ENCODE data around the gene STOML1.

Gene STOML1

DNA sequence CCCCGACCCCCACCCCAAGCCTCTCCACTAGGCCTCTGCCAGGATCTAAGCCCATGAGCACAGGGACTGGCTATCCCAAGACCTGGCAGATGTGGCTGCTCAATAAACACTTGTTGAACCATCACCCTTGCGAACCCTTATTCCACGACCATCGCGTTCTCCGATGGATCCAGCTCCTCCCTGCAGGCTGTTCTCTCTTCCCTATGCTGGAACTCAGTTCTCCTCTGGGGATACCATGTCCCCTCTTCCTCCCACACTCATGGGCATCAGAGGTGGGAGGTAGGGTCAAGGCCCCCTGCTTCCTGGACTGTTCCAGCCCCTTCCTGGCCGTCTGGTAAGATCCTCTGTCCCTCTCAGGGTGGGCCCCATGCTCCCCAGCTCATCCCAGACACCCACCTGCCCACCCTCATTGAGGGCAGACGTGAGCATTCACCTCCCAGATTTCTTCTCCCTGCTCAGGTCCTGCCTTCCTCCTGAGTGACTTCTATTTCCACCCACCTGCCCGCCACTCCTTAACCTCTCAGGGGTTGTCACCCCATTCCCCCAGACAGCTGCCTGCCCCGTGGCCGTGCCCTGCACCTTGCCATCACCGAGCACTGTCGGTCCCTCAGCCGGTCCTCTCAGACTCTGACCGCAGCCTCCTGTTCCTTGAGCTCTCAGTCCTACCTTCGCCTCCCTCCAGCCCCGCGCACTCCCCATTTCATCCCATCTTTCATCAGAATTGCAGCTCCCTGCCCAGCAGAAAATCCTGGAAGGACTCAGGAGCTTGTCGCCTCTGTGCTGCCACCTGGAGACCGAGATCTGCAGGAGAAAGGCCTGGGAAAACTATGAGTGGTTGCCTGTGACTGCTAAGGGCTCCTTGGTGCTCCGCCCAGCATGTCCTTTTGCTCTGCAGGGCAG lies 44.4 kb upstream of the STOML1 start:
- no peak for TF ChIP-seq FOXP2 (optimal IDR thresholded peaks at IDR 0.05; ENCODE audit: control extremely low read depth, extremely low read length, insufficient read depth)
- no peak for TF ChIP-seq POLR2AphosphoS5 (IDR thresholded peaks at IDR 0.05; ENCODE audit: borderline replicate concordance, low read depth, low read length)
- no peak for TF ChIP-seq EZH2 (IDR thresholded peaks at IDR 0.05)
- no peak overlapping the region for H3K27ac ChIP-seq

DNA sequence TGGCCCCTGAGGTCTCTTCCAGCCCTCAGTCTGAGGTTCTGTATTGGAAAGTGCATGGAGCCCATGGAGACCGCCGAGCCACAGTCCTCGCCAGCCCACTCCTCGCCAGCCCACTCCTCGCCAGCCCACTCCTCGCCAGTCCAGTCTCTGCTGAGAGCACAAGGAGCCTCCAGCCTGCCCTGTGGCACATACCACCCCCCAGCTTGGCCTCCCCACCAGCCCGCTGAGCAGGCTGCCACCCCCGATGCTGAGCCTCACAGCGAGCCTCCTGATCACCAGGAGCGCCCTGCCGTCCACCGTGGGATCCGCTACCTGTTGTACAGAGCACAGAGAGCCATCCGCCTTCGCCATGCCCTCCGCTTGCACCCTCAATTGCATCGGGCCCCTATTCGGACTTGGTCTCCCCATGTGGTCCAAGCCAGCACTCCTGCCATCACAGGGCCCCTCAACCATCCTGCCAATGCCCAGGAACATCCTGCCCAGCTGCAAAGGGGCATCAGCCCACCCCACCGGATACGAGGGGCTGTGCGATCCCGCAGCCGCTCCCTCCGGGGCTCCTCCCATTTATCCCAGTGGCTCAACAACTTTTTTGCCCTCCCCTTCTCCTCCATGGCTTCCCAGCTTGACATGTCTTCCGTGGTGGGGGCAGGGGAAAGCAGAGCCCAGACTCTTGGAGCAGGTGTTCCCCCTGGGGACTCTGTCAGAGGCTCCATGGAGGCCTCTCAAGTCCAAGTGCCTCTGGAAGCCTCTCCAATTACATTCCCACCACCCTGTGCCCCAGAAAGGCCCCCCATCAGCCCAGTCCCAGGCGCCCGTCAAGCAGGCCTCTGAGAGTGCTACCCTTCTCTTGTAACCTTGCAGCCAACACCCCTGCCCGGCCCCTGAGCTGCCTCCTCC lies 43.3 kb upstream of the STOML1 start:
- no peaks in the 10 kb centered on the region for H3K9me3 ChIP-seq (ENCODE audit: low read depth, low read length)
- TF ChIP-seq POLR2AphosphoS5 (IDR thresholded peaks at IDR 0.05; ENCODE audit: borderline replicate concordance, low read depth, low read length) (no peak), FOXP2 (optimal IDR thresholded peaks at IDR 0.05; ENCODE audit: control extremely low read depth, extremely low read length, insufficient read depth) (no peak), EZH2 (IDR thresholded peaks at IDR 0.05) (no peak)
- no peaks in the 10 kb centered on the region for H3K36me3 ChIP-seq (ENCODE audit: insufficient read depth, low read length)
- no peak overlapping the region for H3K27ac ChIP-seq
- DNase-seq (ENCODE audit: low read depth, low spot score) = no peak
- H3K4me3 ChIP-seq = no peak overlapping the region
- no peak overlapping the region for H3K9ac ChIP-seq (ENCODE audit: insufficient read length)

More for the DNA sequence above, 44.4 kb upstream of the STOML1 start:
- Histone ChIP-seq H3K9ac (ENCODE audit: insufficient read length) (no peak overlapping the region), H3K36me3 (ENCODE audit: insufficient read depth, low read length) (no peaks in the 10 kb centered on the region), H3K9me3 (ENCODE audit: low read depth, low read length) (no peaks in the 10 kb centered on the region), H3K4me3 (no peak overlapping the region)
- DNase-seq (ENCODE audit: low read depth, low spot score) = no peak

DNA sequence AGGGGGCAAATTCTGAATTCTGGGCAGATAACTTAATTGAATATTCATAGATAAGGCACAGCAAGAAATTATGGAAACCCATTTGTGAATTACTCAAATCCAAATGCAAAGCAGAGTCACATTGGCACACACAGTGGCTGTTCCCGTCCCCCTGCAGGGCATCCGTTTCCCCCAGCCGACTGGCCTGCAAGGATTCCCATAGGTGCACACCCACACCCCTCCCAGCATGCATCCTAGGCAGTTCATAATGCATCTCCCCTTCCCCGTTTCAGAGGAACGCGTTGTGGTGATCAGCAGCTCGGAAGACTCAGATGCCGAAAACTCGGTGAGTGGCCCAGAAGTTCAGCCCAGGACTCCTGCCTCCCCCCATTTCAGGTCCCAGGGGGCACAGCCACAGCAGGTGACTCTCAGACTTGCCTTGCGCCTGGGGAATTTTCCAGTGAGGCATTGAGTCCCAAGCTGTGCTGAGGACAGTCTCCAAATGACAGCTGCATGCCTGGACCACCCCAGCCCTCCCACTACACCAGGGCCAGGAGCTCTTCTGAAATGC lies 42.2 kb upstream of the STOML1 start:
- H3K27ac ChIP-seq = no peak overlapping the region
- H3K36me3 ChIP-seq (ENCODE audit: insufficient read depth, low read length) = no peaks in the 10 kb centered on the region
- TF ChIP-seq POLR2AphosphoS5 (IDR thresholded peaks at IDR 0.05; ENCODE audit: borderline replicate concordance, low read depth, low read length) (no peak), FOXP2 (optimal IDR thresholded peaks at IDR 0.05; ENCODE audit: control extremely low read depth, extremely low read length, insufficient read depth) (no peak), EZH2 (IDR thresholded peaks at IDR 0.05) (no peak)
- H3K4me3 ChIP-seq = no peak overlapping the region
- no peak for DNase-seq (ENCODE audit: low read depth, low spot score)
- no peak overlapping the region for H3K9ac ChIP-seq (ENCODE audit: insufficient read length)
- H3K9me3 ChIP-seq (ENCODE audit: low read depth, low read length) = no peaks in the 10 kb centered on the region

DNA sequence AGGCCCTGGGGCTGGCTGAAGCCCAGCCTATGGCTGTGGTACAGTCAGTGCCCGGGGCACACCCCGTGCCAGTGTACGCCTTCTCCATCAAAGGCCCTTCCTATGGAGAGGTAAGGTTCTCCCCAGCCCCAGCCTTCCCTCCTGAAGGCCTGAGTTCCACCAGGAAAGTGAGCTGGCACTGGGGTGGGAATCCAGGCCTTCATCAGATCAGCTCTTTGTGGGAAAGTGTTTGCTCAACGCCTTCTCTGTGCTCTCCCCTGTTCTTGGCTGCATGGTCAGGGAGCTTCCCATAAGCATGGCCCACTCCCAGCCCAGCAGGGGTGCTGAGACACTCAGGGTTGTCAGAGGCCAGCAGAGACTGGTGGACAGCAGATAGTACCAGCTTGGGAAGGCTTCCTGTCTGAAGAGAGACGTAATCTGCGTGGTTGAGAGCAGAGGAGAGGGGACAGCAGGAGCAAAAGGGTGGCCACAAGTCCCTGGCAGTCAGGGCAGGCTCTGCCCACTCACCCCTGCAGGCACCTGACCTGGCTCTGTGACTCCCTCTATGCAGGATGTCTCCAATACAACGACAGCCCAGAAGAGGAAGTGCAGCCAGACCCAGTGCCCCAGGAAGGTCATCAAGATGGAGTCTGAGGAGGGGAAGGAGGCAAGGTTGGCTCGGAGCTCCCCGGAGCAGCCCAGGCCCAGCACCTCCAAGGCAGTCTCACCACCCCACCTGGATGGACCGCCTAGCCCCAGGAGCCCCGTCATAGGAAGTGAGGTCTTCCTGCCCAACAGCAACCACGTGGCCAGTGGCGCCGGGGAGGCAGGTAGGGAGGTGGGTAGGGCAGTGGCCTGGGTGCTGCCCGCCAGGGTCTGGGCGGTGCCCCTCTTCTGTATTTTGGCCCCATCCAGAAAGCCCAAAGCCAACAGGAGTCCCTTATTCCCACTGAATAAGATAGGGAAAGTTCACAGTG lies 40.8 kb upstream of the STOML1 start:
- H3K27ac ChIP-seq = no peak overlapping the region
- no peak overlapping the region for H3K4me3 ChIP-seq
- H3K36me3 ChIP-seq (ENCODE audit: insufficient read depth, low read length) = no peaks in the 10 kb centered on the region
- DNase-seq (ENCODE audit: low read depth, low spot score) = no peak
- no peak for TF ChIP-seq FOXP2 (optimal IDR thresholded peaks at IDR 0.05; ENCODE audit: control extremely low read depth, extremely low read length, insufficient read depth)
- no peak for TF ChIP-seq EZH2 (IDR thresholded peaks at IDR 0.05)
- TF ChIP-seq POLR2AphosphoS5 (IDR thresholded peaks at IDR 0.05; ENCODE audit: borderline replicate concordance, low read depth, low read length) = no peak
- no peak overlapping the region for H3K9ac ChIP-seq (ENCODE audit: insufficient read length)
- H3K9me3 ChIP-seq (ENCODE audit: low read depth, low read length) = no peaks in the 10 kb centered on the region

DNA sequence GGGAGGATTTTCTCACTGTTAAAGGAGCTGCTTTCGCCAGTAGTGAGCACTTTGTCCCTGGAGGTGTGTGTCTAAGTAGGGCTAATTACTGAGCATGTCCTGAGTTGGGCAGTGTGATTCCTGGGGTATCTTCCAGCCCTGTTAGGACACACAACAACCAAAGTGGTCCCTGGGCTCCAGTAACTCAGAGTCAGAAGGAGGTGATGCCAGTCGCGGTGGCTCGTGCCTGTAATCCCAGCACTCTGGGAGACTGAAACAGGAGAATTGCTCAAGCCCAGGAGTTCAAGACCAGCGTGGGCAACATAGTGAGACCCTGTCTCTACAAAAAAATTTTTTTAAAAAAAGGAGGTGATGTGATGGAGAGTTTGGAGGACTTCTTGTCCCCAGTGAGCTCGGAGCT lies 40.0 kb upstream of the STOML1 start:
- no peak for TF ChIP-seq POLR2AphosphoS5 (IDR thresholded peaks at IDR 0.05; ENCODE audit: borderline replicate concordance, low read depth, low read length)
- TF ChIP-seq FOXP2 (optimal IDR thresholded peaks at IDR 0.05; ENCODE audit: control extremely low read depth, extremely low read length, insufficient read depth) = no peak
- TF ChIP-seq EZH2 (IDR thresholded peaks at IDR 0.05) = no peak
- Histone ChIP-seq H3K27ac (no peak overlapping the region), H3K36me3 (ENCODE audit: insufficient read depth, low read length) (no peaks in the 10 kb centered on the region), H3K9me3 (ENCODE audit: low read depth, low read length) (no peaks in the 10 kb centered on the region), H3K4me3 (no peak overlapping the region), H3K9ac (ENCODE audit: insufficient read length) (no peak overlapping the region)
- no peak for DNase-seq (ENCODE audit: low read depth, low spot score)

DNA sequence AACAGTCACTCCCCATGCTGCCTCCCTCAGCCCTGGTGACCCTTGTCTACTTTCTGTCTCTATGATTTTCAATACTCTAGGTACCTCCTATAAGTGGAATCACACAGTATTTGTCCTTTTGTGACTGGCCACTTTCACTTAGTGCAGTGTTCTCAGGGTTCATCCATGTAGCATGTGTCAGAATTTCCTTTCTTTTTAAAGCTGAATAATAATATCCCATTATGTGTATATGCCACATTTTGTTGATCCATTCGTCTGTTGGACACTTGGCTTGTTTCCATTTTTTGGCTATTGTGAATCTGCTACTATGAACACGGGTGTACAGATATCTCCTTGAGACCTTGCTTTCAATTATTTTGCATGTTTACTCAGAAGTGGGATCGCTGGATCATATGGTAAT lies 36.6 kb upstream of the STOML1 start:
- no peak for TF ChIP-seq POLR2AphosphoS5 (IDR thresholded peaks at IDR 0.05; ENCODE audit: borderline replicate concordance, low read depth, low read length)
- TF ChIP-seq EZH2 (IDR thresholded peaks at IDR 0.05) = no peak
- TF ChIP-seq FOXP2 (optimal IDR thresholded peaks at IDR 0.05; ENCODE audit: control extremely low read depth, extremely low read length, insufficient read depth) = no peak
- H3K36me3 ChIP-seq (ENCODE audit: insufficient read depth, low read length) = no peaks in the 10 kb centered on the region; the same call in 1 of the 2 replicates
- DNase-seq (ENCODE audit: low read depth, low spot score) = no peak
- H3K9me3 ChIP-seq (ENCODE audit: low read depth, low read length) = no peaks in the 10 kb centered on the region
- no peak overlapping the region for H3K9ac ChIP-seq (ENCODE audit: insufficient read length)
- no peak overlapping the region for H3K27ac ChIP-seq
- H3K4me3 ChIP-seq = no peak overlapping the region

DNA sequence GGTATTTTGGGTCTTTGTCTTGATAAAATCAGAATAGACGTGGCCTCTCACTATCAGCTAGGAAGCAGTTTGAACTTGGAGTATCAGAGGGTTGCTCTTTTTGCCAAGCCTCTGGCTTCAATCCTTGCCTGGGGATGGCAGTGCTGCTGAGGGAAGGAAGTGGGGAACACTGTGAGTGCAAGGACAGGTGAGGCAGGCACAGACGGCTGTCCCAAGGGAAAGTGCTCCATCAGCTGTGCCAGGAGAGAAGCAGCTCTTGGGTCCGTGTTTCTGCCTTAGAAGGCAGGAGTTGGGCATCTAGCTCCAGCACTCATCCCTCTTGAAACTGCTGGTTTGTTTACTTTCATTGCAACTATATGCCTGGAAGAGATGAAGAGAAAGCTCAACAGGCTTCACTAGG lies 35.6 kb upstream of the STOML1 start:
- H3K36me3 ChIP-seq (ENCODE audit: insufficient read depth, low read length) = no peaks in the 10 kb centered on the region; the same call in 1 of the 2 replicates
- TF ChIP-seq EZH2 (IDR thresholded peaks at IDR 0.05) (no peak), POLR2AphosphoS5 (IDR thresholded peaks at IDR 0.05; ENCODE audit: borderline replicate concordance, low read depth, low read length) (no peak), FOXP2 (optimal IDR thresholded peaks at IDR 0.05; ENCODE audit: control extremely low read depth, extremely low read length, insufficient read depth) (no peak)
- no peak overlapping the region for H3K4me3 ChIP-seq
- no peak overlapping the region for H3K9ac ChIP-seq (ENCODE audit: insufficient read length)
- no peaks in the 10 kb centered on the region for H3K9me3 ChIP-seq (ENCODE audit: low read depth, low read length)
- no peak for DNase-seq (ENCODE audit: low read depth, low spot score)
- no peak overlapping the region for H3K27ac ChIP-seq

Data from SK-N-MC (cell line).